Loucy (cell line): ENCODE data around the gene ARRDC3.

Experiments
- H2AFZ ChIP-seq: fragments of 200-600 bp; sonication (generic); 2 replicates; pipeline ENCODE4 v1.6.0; 2016; ENCODE audit warnings: antibody characterized with exemption, mild to moderate bottlenecking, low read length, moderate library complexity
- H3F3A ChIP-seq: fragments of 200-600 bp; 2 replicates; pipeline ENCODE4 v1.6.0; 2016; ENCODE audit warnings: antibody characterized with exemption, low read depth, mild to moderate bottlenecking
- H3K27me3 ChIP-seq: fragments of 200-600 bp; sonication (generic); 2 replicates; pipeline ENCODE4 v1.6.1; 2014; ENCODE audit warnings: low read length, mild to moderate bottlenecking; ENCODE audit not compliant: insufficient read depth, poor library complexity, severe bottlenecking
- H3K36me3 ChIP-seq: fragments of 200-600 bp; sonication (generic); 2 replicates; pipeline ENCODE4 v1.6.1; 2016; ENCODE audit warnings: low read length; ENCODE audit not compliant: insufficient read depth
- H3K4me1 ChIP-seq: fragments of 200-600 bp; sonication (generic); 2 replicates; pipeline ENCODE4 v1.5.1; 2014; ENCODE audit warnings: low read length, mild to moderate bottlenecking; ENCODE audit not compliant: insufficient read depth, poor library complexity, severe bottlenecking
- H3K4me2 ChIP-seq: fragments of 200-600 bp; sonication (generic); 2 replicates; pipeline ENCODE4 v1.6.0; 2014; ENCODE audit warnings: antibody characterized with exemption, low read length, low read depth, mild to moderate bottlenecking; ENCODE audit not compliant: poor library complexity, severe bottlenecking
- H3K4me3 ChIP-seq: fragments of 200-600 bp; sonication (generic); 2 replicates; pipeline ENCODE4 v1.5.1; 2014; ENCODE audit warnings: low read length, mild to moderate bottlenecking, mixed read lengths; ENCODE audit not compliant: poor library complexity, severe bottlenecking
- H3K79me2 ChIP-seq: fragments of 200-600 bp; sonication (generic); 2 replicates; pipeline ENCODE4 v1.6.1; 2014; ENCODE audit warnings: low read length; ENCODE audit not compliant: insufficient read depth
- H3K9ac ChIP-seq: fragments of 200-600 bp; sonication (generic); 2 replicates; pipeline ENCODE4 v1.6.0; 2014; ENCODE audit warnings: mild to moderate bottlenecking, low read depth, low read length, moderate library complexity; ENCODE audit not compliant: poor library complexity, severe bottlenecking
- H3K9me2 ChIP-seq: fragments of 200-600 bp; sonication (generic); replicated peaks from 2 replicates; pipeline ENCODE4 v1.6.1; 2016; ENCODE audit warnings: low read depth, low read length, mixed read lengths
- H3K9me3 ChIP-seq: fragments of 200-600 bp; sonication (generic); 2 replicates; pipeline ENCODE4 v1.6.1; 2014; ENCODE audit warnings: mild to moderate bottlenecking, antibody characterized with exemption, low read length, low read depth; ENCODE audit not compliant: insufficient read depth
- H4K20me1 ChIP-seq: fragments of 200-600 bp; sonication (generic); 2 replicates; pipeline ENCODE4 v1.6.0; 2014; ENCODE audit warnings: antibody characterized with exemption, low read length, mild to moderate bottlenecking; ENCODE audit not compliant: insufficient read depth, poor library complexity, severe bottlenecking
- EZH2phosphoT487 ChIP-seq: fragments of 200-600 bp; IDR thresholded peaks from 2 replicates; pipeline ENCODE4 v1.6.1; 2018; ENCODE audit warnings: antibody characterized with exemption, mild to moderate bottlenecking, moderate library complexity, borderline replicate concordance
- TF ChIP-seq, protein P1 (sequence below): fragments of 200-600 bp; sonication (generic); conservative IDR thresholded peaks from 2 replicates; pipeline ENCODE4 v1.5.1; 2014; ENCODE audit warnings: mild to moderate bottlenecking, antibody characterized with exemption, low read length

Gene ARRDC3

DNA sequence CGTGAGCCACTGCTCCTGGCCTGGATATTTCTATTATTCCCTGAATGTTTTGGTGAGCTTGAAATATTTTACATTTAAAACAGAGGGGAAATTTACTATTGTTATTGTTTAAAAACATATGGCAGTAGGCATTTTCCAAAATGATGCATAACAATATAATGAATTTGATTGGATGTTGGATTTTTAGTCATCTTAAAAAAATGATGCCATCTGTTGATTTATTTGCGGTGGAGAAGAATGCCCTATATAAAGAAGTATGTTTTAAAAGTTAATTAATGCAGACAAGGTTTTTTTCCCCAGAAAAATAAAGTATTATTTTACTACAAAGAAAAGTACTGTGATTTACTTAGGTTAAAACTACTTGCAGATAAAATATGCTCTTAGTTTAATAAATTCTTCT, 33.4 kb upstream of the ARRDC3 start:
- no peaks in the 10 kb centered on the region for H3K4me1 ChIP-seq
- H3F3A ChIP-seq: no peaks in the 10 kb centered on the region
- no peaks in the 10 kb centered on the region for H4K20me1 ChIP-seq
- no peak overlapping the region for H3K4me3 ChIP-seq
- H3K4me2 ChIP-seq: no peak overlapping the region
- no peaks in the 10 kb centered on the region for H3K36me3 ChIP-seq
- no peak for TF ChIP-seq EZH2phosphoT487
- TF ChIP-seq, protein P1, sequence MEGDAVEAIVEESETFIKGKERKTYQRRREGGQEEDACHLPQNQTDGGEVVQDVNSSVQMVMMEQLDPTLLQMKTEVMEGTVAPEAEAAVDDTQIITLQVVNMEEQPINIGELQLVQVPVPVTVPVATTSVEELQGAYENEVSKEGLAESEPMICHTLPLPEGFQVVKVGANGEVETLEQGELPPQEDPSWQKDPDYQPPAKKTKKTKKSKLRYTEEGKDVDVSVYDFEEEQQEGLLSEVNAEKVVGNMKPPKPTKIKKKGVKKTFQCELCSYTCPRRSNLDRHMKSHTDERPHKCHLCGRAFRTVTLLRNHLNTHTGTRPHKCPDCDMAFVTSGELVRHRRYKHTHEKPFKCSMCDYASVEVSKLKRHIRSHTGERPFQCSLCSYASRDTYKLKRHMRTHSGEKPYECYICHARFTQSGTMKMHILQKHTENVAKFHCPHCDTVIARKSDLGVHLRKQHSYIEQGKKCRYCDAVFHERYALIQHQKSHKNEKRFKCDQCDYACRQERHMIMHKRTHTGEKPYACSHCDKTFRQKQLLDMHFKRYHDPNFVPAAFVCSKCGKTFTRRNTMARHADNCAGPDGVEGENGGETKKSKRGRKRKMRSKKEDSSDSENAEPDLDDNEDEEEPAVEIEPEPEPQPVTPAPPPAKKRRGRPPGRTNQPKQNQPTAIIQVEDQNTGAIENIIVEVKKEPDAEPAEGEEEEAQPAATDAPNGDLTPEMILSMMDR: no peak
- H3K9me2 ChIP-seq: no peaks in the 10 kb centered on the region
- H2AFZ ChIP-seq: no peak overlapping the region
- no peaks in the 10 kb centered on the region for H3K27me3 ChIP-seq
- H3K9ac ChIP-seq: no peak overlapping the region
- H3K79me2 ChIP-seq: no peaks in the 10 kb centered on the region
- H3K9me3 ChIP-seq: no peaks in the 10 kb centered on the region

DNA sequence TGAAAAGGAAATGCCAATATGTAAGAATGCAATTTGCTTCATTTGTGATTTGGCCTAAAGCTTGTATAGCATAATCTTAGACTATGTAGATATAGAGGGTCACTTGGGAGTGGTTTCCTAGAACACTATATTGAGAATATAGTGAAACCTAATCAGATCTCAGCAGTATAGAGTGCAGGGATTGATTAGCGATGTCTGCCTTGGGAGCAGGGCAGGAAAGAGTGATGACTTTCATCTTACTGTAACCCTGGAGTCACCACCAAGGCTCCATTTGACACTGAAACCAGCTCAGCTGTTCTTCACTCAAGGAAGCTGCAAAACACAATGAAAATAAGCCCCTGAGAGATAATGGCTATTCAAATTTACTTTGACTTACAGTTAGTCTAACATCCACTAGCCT, 26.2 kb upstream of the ARRDC3 start:
- Histone ChIP-seq H3K27me3 (no peaks in the 10 kb centered on the region), H3K36me3 (no peaks in the 10 kb centered on the region), H3K4me1 (no peaks in the 10 kb centered on the region), H3K79me2 (no peaks in the 10 kb centered on the region), H3K9me3 (no peaks in the 10 kb centered on the region), H3K9ac (no peak overlapping the region), H3K4me3 (no peak overlapping the region), H3F3A (no peaks in the 10 kb centered on the region), H2AFZ (no peak overlapping the region), H3K9me2 (no peaks in the 10 kb centered on the region), H4K20me1 (no peaks in the 10 kb centered on the region), H3K4me2 (no peak overlapping the region)
- no peak for TF ChIP-seq EZH2phosphoT487
- TF ChIP-seq, protein P1: no peak

- Histone ChIP-seq H3K79me2 (no peaks in the 10 kb centered on the region), H3K4me2 (no peak overlapping the region), H3K9ac (no peak overlapping the region), H3K9me3 (no peaks in the 10 kb centered on the region), H3K4me3 (no peak overlapping the region), H4K20me1 (no peaks in the 10 kb centered on the region), H3K9me2 (no peaks in the 10 kb centered on the region), H3K27me3 (no peaks in the 10 kb centered on the region), H3K36me3 (no peaks in the 10 kb centered on the region), H3K4me1 (no peaks in the 10 kb centered on the region), H2AFZ (no peak overlapping the region), H3F3A (no peaks in the 10 kb centered on the region)
- TF ChIP-seq, protein P1: no peak
- no peak for TF ChIP-seq EZH2phosphoT487
Measured at GRCh38 chr5:91408710-91409109, 25.6 kb upstream of the ARRDC3 start.
